A549 (cell line): ENCODE results near the gene COL5A1. TPM values are rescaled to one million over a fixed set of nuclear protein-coding genes. Genes with fewer than 3 reads are reported as not detected.

ENCODE experiments used
- ATAC-seq, 2 experiments: fragments of 200-7000 bp in 1 of 2; fragments of >200 bp in 1 of 2; cut with Nextera tagmentation in 1 of 2; cut with Tn5 transposase in 1 of 2; 3 replicates each; pipeline versions ENCODE4 v1.8.0 to v1.9.1; 2018 to 2020; ENCODE audit warnings: mild to moderate bottlenecking in 1 of 2, moderate library complexity in 1 of 2
- CTCF ChIA-PET: fragments of 300-600 bp; sonication (Branson Sonifier 250); formaldehyde crosslinking; extraction: SDS; loops from one replicate; lab custom pipeline; 2021; ENCODE audit warnings: antibody characterized with exemption, inconsistent platforms; lab: Yijun Ruan, JAX
- POLR2A ChIA-PET: fragments of 350-600 bp; formaldehyde crosslinking; extraction: SDS; loops from one replicate; lab custom pipeline; 2021; ENCODE audit warnings: antibody characterized with exemption, inconsistent platforms; lab: Yijun Ruan, JAX
- DNase-seq, 2 experiments: peaks; one replicate each; pipeline versions ENCODE4 v3.0.0 to v3.0.0-alpha.2; 2011 to 2016; ENCODE audit warnings: low read depth in 1 of 2, low spot score in 1 of 2
- FAIRE-seq: peaks from 2 replicates; lab custom pipeline; 2011; peaks lifted over from hg19 to GRCh38; lab: Jason Lieb, UNC
- H3K27ac ChIP-seq, 2 experiments: fragments of >200 bp; sonication (Bioruptor Twin); formaldehyde crosslinking; 3 replicates each; pipeline ENCODE4 v1.5.1; 2016 to 2017
- H3K4me1 ChIP-seq: fragments of >200 bp; sonication (Bioruptor Twin); formaldehyde crosslinking; 3 replicates; pipeline ENCODE4 v1.6.1; 2016
- H3K4me2 ChIP-seq: fragments of >200 bp; sonication (Bioruptor Twin); formaldehyde crosslinking; 3 replicates; pipeline ENCODE4 v1.6.1; 2016
- H3K4me3 ChIP-seq: fragments of >200 bp; sonication (Bioruptor Twin); formaldehyde crosslinking; 3 replicates; pipeline ENCODE4 v1.5.1; 2016
- H3K9me3 ChIP-seq: fragments of >200 bp; sonication (Bioruptor Twin); formaldehyde crosslinking; 3 replicates; pipeline ENCODE4 v1.6.1; 2016
- E2F6 ChIP-seq: IDR thresholded peaks from 2 replicates; pipeline ENCODE4 v1.6.1; 2012; ENCODE audit warnings: low read depth, borderline replicate concordance
- ELK1 ChIP-seq: fragments of 150-350 bp; IDR thresholded peaks from 2 replicates; pipeline ENCODE4 v1.6.1; 2014; ENCODE audit warnings: low read depth, mild to moderate bottlenecking, low read length
- EP300 ChIP-seq, 2 experiments: fragments of >200 bp; sonication (Bioruptor Twin); formaldehyde crosslinking; IDR thresholded peaks; 2 replicates in 1 of 2; 3 replicates in 1 of 2; pipeline ENCODE4 v1.6.1; 2016 to 2017
- FOSL2 ChIP-seq, 2 experiments: fragments of 450-650 bp in 1 of 2; fragments of >200 bp in 1 of 2; sonication (Bioruptor Twin) in 1 of 2; formaldehyde crosslinking; IDR thresholded peaks; 2 replicates each; pipeline versions ENCODE4 v1.5.0 to v1.6.1; 2016 to 2020; ENCODE audit warnings: mild to moderate bottlenecking in 1 of 2, moderate library complexity in 1 of 2
- FOXS1 ChIP-seq: fragments of 250-450 bp; sonication (Bioruptor Pico); IDR thresholded peaks from 2 replicates; pipeline ENCODE4 v1.5.0; 2020; ENCODE audit warnings: mild to moderate bottlenecking, moderate library complexity
- GATA3 ChIP-seq: IDR thresholded peaks from 2 replicates; pipeline ENCODE4 v1.6.1; 2012; ENCODE audit warnings: borderline replicate concordance
- HDAC2 ChIP-seq: fragments of 200-600 bp; sonication (generic); IDR thresholded peaks from 2 replicates; pipeline ENCODE4 v1.6.1; 2016
- HES2 ChIP-seq: fragments of >200 bp; sonication (Bioruptor Twin); formaldehyde crosslinking; IDR thresholded peaks from 2 replicates; pipeline ENCODE4 v1.6.1; 2016
- HEYL ChIP-seq: fragments of 250-450 bp; sonication (Bioruptor Pico); IDR thresholded peaks from 2 replicates; pipeline ENCODE4 v1.8.0; 2021; ENCODE audit warnings: mild to moderate bottlenecking, moderate library complexity
- HMGXB4 ChIP-seq: fragments of 250-450 bp; sonication (Bioruptor Pico); IDR thresholded peaks from 2 replicates; pipeline ENCODE4 v1.5.0; 2021; ENCODE audit warnings: mild to moderate bottlenecking, moderate library complexity, borderline replicate concordance
- HOXA7 ChIP-seq: fragments of 250-450 bp; sonication (Bioruptor Pico); IDR thresholded peaks from 2 replicates; pipeline ENCODE4 v1.5.0; 2020; ENCODE audit warnings: mild to moderate bottlenecking, moderate library complexity
- HOXB13 ChIP-seq: fragments of 250-450 bp; sonication (Bioruptor Pico); IDR thresholded peaks from 2 replicates; pipeline ENCODE4 v1.5.0; 2020; ENCODE audit warnings: low read depth, mild to moderate bottlenecking, moderate library complexity
- JUNB ChIP-seq: fragments of >200 bp; sonication (Bioruptor Twin); formaldehyde crosslinking; IDR thresholded peaks from 2 replicates; pipeline ENCODE4 v1.6.1; 2016
- KDM1A ChIP-seq: fragments of 200-600 bp; sonication (generic); IDR thresholded peaks from 2 replicates; pipeline ENCODE4 v1.6.1; 2016; ENCODE audit warnings: low read depth, mild to moderate bottlenecking
- MAZ ChIP-seq: fragments of 150-350 bp; IDR thresholded peaks from 2 replicates; pipeline ENCODE4 v1.6.1; 2014; ENCODE audit warnings: antibody characterized with exemption, low read depth, low read length, borderline replicate concordance
- MYC ChIP-seq: IDR thresholded peaks from 2 replicates; pipeline ENCODE4 v1.6.1; 2012; ENCODE audit warnings: mild to moderate bottlenecking, inconsistent platforms, low read length, improper control_type of control experiment, borderline replicate concordance
- NR3C1 ChIP-seq: fragments of >200 bp; sonication (Bioruptor Twin); formaldehyde crosslinking; IDR thresholded peaks from 3 replicates; pipeline ENCODE4 v1.6.1; 2017
- PHF8 ChIP-seq: fragments of 200-600 bp; sonication (generic); IDR thresholded peaks from 2 replicates; pipeline ENCODE4 v1.6.1; 2016; ENCODE audit warnings: low read depth, mild to moderate bottlenecking, antibody characterized with exemption, moderate library complexity, borderline replicate concordance
- RAD21 ChIP-seq, 2 experiments: fragments of >200 bp in 1 of 2; sonication (Bioruptor Twin) in 1 of 2; formaldehyde crosslinking in 1 of 2; IDR thresholded peaks in 1 of 2; conservative IDR thresholded peaks in 1 of 2; 2 replicates in 1 of 2; 3 replicates in 1 of 2; pipeline ENCODE4 v1.6.1; 2012 to 2018; ENCODE audit warnings: inconsistent platforms in 1 of 2
- RCOR1 ChIP-seq: fragments of 150-350 bp; IDR thresholded peaks from 2 replicates; pipeline ENCODE4 v1.6.1; 2014; ENCODE audit warnings: antibody characterized with exemption, low read length, low read depth
- RFX5 ChIP-seq: fragments of 450-650 bp; IDR thresholded peaks from 2 replicates; pipeline ENCODE4 v1.7.1; 2014; ENCODE audit warnings: antibody characterized with exemption, mild to moderate bottlenecking, moderate library complexity
- TFCP2L1 ChIP-seq: fragments of 250-450 bp; sonication (Bioruptor Pico); IDR thresholded peaks from 2 replicates; pipeline ENCODE4 v1.5.0; 2021; ENCODE audit warnings: mild to moderate bottlenecking
- TP53 ChIP-seq: fragments of 250-450 bp; sonication (Bioruptor Pico); IDR thresholded peaks from 2 replicates; pipeline ENCODE4 v1.5.0; 2021; ENCODE audit warnings: mild to moderate bottlenecking, moderate library complexity
- USF2 ChIP-seq: fragments of 450-650 bp; IDR thresholded peaks from 2 replicates; pipeline ENCODE4 v1.6.1; 2014; ENCODE audit warnings: antibody characterized with exemption
- ZC3H11A ChIP-seq: fragments of 450-650 bp; IDR thresholded peaks from 2 replicates; pipeline ENCODE4 v1.6.1; 2014; ENCODE audit warnings: antibody characterized with exemption, mild to moderate bottlenecking
- ZNF302 ChIP-seq: fragments of 250-450 bp; sonication (Bioruptor Pico); IDR thresholded peaks from 2 replicates; pipeline ENCODE4 v1.9.0; 2021; ENCODE audit warnings: inconsistent platforms, mild to moderate bottlenecking, moderate library complexity
- ZSCAN20 ChIP-seq: fragments of 250-450 bp; sonication (Bioruptor Pico); IDR thresholded peaks from 2 replicates; pipeline ENCODE4 v1.8.0; 2022; ENCODE audit warnings: mild to moderate bottlenecking, moderate library complexity
- WGBS: methylation state at CpG from one replicate; pipeline ENCODE4 v1.1.6; 2017; ENCODE audit errors: missing lambda C conversion rate; 5-methylcytosine and 5-hydroxymethylcytosine counted together
- polyA plus RNA-seq, 4 experiments: library from polyadenylated mRNA; depleted of rRNA in 3 of 4; stranded (reverse); fragments of >200 nt; fragmentation: RNase III in 1 of 4; extraction: RNeasy Plus Mini Kit Qiagen cat#74134 plus additional on column Dnase treatment in 1 of 4; gene quantifications; 2 replicates in 3 of 4; 3 replicates in 1 of 4; pipeline ENCODE4 v1.2.3, GENCODE V29; 2011 to 2017

Gene COL5A1
- polyA plus RNA-seq, 2 of the 4 experiments (the other 2 are of a cell fraction) = 16.1 to 67.5 TPM

GRCh38 chr9:134617246-134617645 lies 24.4 kb upstream of the COL5A1 start:
- Histone ChIP-seq H3K4me2 (no peak overlapping the region), H3K27ac (no peak overlapping the region; a peak in 1 of 6 replicates)
- CTCF ChIA-PET = interaction anchor here (0.6 to 3.4 kb wide), 3 partner anchors 9 to 168 kb away, joined by 3 to 18 read pairs (median 5); no protein-coding TSS in a partner anchor
- TF ChIP-seq HDAC2 = no peak
- no peak for TF ChIP-seq ZSCAN20 (CRISPR knock-in tag)
- no peak for TF ChIP-seq TFCP2L1 (CRISPR knock-in tag)
- no peak for TF ChIP-seq RCOR1
- no peak for TF ChIP-seq HES2
- no peak for TF ChIP-seq HEYL (CRISPR knock-in tag)
- no peak for TF ChIP-seq TP53 (CRISPR knock-in tag)
- TF ChIP-seq MAZ = no peak
- no peak for TF ChIP-seq KDM1A
- TF ChIP-seq RAD21 (conservative IDR thresholded peaks at IDR 0.05 in 1 of 2, IDR thresholded peaks at IDR 0.05 in 1 of 2) = no peak
- no peak for TF ChIP-seq ZC3H11A
- no peak for TF ChIP-seq USF2
- TF ChIP-seq, all 56 proteins: peak for 0
- peaks cover 15% of the 10 kb centered on the region for H3K4me1 ChIP-seq
- WGBS = 62% methylated on average over 7 of the region's 8 CpGs
- no peak for DNase-seq
- FAIRE-seq = no peak
- H3K4me3 ChIP-seq = no peak overlapping the region
- POLR2A ChIA-PET = no interaction called here
- no peak for ATAC-seq
- H3K9me3 ChIP-seq = peaks cover 30% of the 10 kb centered on the region

- 85% methylated on average over 8 of the region's 8 CpGs for WGBS
- POLR2A ChIA-PET = no interaction called here
- ATAC-seq = no peak
These were observed 23.8 kb upstream of the COL5A1 start for GRCh38 chr9:134617836-134618162.

More at GRCh38 chr9:134617836-134618162, 23.8 kb upstream of the COL5A1 start:
- Histone ChIP-seq H3K9me3 (peaks cover 24% of the 10 kb centered on the region), H3K27ac (peak overlapping the region in 1 of 2 experiments; percentile 37; a peak in 1 of 6 replicates), H3K4me3 (no peak overlapping the region), H3K4me1 (peaks cover 18% of the 10 kb centered on the region), H3K4me2 (no peak overlapping the region)
- DNase-seq (no peak), FAIRE-seq (no peak)
- CTCF ChIA-PET = interaction anchor here (0.6 to 3.4 kb wide), 4 partner anchors 10 to 168 kb away, joined by 3 to 18 read pairs (median 5); no protein-coding TSS in a partner anchor
- no peak for TF ChIP-seq MYC
- no peak for TF ChIP-seq ZC3H11A
- no peak for TF ChIP-seq E2F6
- no peak for TF ChIP-seq TP53 (CRISPR knock-in tag)
- no peak for TF ChIP-seq PHF8
- TF ChIP-seq ZSCAN20 (CRISPR knock-in tag) = no peak
- no peak for TF ChIP-seq RCOR1
- TF ChIP-seq RFX5 = no peak
- no peak for TF ChIP-seq GATA3
- no peak for TF ChIP-seq ELK1
- no peak for TF ChIP-seq HOXA7 (CRISPR knock-in tag)
- no peak for TF ChIP-seq EP300 (IDR thresholded peaks at IDR 0.05)
- TF ChIP-seq HOXB13 (CRISPR knock-in tag) = no peak
- TF ChIP-seq HMGXB4 = no peak
- no peak for TF ChIP-seq FOXS1 (CRISPR knock-in tag)
- TF ChIP-seq NR3C1 = no peak
- no peak for TF ChIP-seq FOSL2 (IDR thresholded peaks at IDR 0.05)
- no peak for TF ChIP-seq FOSL2 (CRISPR knock-in tag; IDR thresholded peaks at IDR 0.05)
- TF ChIP-seq HEYL (CRISPR knock-in tag) = no peak
- TF ChIP-seq ZNF302 (CRISPR knock-in tag) = no peak
- TF ChIP-seq JUNB = no peak
